COLO829 (cell line): ENCODE data around the gene ANKRD10.

ENCODE experiments used
- DNase-seq: peaks from one replicate; pipeline ENCODE4 v3.0.0; 2012; ENCODE audit warnings: low spot score

ANKRD10 gene

DNA sequence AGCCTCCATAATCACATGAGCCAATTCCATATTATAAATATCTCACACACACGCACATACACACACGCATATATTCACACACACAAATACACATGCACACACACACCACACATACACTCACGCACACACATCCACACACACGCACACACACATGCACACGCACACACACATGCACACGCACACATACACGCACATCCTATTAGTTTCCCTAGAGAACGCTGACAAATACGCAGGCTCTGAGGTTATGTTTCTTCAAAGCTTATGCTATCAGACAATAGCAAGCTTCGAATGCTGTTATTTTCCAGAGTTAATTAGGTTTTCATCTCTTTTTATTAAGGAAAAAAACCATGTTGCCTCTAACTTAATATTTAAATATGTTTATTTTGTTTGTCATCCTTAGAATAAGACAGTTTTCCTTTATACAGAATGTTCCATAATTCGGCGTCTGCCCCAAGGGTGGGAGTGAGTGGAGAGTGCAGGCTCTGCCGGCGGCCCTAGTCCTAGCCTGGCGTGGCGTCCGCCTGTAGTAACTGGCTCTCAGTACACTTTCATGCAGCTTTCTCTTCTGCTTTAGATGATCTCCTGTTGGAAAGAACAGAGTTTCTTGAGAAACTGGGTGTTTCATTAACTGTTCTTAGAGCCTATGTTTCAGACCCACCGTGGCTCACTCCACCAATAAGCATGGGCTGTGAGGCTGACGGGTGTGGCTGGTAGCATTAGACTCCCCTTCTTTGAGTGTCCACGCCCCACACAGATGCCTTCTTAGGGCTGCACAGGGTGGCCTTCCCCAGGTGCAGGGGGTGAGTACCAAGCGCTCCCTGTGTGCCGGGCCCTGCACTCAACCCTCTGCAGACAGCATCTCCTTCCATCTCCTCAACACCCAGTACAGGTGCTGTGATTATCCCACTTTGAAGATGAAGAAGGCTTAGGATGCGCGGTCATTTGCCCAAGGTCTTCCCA, 30.4 kb upstream of the ANKRD10 start:
- no peak for DNase-seq

DNA sequence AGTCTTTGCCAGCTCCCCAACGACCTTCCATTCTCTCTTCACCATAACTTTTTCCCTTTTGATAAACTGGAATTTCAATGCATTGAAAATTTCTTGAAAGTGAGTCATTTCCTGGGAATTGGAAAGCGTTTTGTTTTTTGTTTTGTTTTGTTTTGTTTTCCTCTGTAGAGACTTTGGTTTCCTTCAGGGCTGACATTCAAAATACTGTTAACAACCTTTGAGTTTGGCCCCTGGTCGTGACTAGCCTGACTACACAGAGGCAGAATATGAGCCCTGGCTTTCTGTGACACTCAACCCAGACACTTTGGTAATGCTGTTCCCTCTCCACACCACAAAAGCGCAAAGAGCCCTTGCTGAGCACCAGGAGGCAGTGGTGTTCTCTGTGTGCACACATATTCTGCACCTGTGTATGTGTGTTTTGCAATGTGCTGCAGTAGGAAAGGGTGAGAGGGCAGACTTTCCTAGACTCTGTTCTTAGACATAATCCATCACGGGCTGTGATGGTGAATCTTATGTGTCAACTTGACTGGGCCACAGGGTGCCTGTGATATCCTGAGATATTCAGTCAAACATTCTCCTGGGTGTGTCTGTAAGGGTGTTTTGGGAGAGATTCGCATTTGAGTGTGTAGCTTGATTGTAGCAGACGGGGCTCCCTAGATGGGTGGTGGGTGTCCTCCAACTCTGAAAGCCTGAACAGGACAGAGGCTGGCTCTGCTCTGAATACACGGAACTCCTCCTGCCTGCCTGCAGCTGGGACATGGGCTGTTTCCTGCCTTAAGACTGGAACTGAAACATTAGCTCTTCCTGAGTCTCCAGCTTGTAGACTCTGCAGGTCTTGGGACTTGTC, 29.5 kb upstream of the ANKRD10 start:
- peak; percentile 74 for DNase-seq

DNA sequence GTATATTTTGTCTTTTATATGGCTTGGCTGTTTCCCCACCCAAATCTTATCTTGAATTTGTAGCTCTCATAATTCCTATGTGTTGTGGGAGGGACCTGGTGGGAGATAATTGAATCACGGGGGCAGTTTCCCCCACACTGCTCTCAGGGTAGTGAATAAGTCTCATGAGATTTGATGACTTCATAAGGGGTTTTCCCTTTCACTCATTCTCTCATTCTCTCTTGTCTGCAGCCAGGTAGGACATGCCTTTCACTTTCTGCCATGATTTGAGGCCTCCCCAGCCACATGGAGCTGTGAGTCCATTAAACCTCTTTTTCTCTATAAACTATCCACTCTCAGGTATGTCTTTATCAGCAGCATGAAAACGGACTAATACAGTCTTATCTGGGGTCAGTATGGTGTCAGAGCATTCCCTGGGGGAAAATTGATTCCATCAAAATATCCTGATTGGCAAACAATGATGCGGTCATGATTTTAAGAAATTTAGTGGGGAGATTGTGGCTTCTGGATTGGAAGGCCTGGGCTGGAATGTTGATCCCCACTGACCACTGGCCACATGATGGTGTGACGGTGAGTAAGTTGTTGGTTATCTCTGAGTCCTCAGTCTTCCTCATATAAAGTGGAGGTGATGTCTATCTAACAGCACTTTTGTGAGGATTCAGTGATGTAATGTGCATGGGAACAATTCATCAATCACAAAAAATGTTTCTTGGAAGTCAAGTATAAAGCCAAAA, 27.5 kb upstream of the ANKRD10 start:
- no peak for DNase-seq

DNA sequence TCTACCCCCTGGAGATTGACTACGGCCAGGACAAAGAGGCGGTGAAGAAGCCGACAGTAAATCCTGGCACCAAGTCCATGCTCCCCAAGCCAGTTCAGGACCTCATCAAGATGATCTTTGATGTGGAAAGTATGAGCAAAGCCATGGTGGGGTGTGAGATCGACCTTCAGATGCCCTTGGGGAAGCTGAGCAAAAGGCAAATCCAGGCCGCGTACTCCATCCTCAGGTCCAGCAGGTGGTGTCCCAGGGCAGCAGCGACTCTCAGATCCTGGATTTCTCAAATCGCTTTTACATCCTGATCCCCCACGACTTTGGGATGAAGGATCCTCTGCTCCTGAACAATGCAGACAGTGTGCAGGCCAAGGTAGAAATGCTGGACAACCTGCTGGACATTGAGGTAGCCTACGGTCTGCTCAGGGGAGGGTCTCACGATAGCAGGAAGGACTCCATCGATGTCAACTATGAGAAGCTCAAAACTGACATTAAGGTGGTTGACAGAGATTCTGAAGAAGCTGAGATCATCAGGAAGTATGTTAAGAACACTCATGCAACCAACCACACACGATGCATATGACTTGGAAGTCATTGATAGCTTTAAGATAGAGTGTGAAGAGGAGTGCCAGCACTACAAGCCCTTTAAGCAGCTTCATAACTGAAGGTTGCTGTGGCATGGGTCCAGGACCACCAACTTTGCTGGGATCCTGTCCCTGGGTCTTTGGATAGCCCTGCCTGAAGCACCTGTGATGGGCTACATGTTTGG, 24.0 kb upstream of the ANKRD10 start:
- no peak for DNase-seq

DNA sequence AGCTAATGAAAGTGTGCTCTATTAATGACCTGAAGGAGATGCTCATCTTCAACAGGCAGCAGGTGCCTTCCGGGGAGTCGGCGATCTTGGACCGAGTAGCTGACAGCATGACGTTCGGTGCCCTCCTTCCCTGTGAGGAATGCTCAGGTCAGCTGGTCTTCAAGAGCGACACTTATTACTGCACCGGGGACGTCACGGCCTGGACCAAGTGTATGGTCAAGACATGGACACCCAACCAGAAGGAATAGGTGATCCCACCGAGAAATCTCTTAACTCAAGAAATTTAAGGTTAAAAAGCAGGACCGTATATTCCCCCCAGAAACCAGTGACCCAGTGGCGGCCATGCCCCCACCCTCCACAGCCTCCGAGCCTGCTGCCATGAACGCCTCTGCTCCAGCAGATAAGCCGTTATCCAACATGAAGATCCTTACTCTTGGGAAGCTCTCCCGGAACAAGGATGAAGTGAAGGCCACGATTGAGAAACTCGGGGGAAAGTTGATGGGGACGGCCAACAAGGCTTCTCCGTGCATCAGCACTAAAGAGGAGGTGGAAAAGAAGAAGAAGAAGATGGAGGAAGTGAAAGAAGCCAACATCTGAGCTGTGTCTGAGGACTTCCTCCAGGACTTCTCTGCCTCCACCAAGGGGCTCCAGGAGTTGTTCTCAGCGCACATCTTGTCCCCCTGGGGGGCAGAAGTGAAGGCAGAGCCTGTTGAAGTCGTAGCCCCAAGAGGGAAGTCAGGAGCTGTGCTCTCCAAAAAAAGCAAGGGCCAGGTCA, 22.8 kb upstream of the ANKRD10 start:
- no peak for DNase-seq

DNA sequence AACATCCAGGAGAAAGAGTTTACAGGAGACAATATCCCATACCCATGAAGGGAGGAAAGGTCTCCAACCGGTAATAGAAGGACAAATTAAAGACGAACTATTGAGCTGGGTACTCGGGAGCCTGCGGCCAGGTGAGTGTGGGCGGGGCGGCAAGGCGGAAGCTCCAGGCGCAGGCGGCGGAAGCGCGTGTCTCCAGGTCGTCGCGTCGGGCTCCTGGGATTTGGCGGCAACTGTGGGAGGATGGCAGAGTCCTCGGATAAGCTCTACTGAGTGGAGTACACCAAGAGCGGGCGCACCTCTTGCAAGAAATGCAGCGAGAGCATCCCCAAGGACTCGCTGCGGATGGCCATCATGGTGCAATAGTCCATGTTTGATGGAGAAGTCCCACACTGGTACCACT, 21.6 kb upstream of the ANKRD10 start:
- DNase-seq = no peak

DNA sequence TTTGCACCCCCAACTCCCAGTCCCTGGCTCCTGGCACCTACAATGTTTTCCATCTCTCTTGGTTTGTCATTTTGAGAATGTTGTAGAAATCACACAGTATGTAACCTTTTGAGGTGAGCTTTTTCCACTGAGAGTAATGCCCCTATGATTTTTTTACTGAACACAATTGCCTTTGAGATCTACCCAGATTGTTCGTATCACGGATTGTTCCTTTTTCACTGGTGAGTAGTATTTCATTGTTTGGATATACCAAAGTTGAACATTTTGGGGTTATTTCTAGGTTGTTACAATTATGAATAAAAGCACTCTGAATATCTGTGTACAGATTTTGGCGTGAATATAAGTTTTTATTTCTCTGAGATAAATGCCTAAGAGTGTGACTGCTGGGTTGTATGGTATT, 17.7 kb upstream of the ANKRD10 start:
- no peak for DNase-seq

DNA sequence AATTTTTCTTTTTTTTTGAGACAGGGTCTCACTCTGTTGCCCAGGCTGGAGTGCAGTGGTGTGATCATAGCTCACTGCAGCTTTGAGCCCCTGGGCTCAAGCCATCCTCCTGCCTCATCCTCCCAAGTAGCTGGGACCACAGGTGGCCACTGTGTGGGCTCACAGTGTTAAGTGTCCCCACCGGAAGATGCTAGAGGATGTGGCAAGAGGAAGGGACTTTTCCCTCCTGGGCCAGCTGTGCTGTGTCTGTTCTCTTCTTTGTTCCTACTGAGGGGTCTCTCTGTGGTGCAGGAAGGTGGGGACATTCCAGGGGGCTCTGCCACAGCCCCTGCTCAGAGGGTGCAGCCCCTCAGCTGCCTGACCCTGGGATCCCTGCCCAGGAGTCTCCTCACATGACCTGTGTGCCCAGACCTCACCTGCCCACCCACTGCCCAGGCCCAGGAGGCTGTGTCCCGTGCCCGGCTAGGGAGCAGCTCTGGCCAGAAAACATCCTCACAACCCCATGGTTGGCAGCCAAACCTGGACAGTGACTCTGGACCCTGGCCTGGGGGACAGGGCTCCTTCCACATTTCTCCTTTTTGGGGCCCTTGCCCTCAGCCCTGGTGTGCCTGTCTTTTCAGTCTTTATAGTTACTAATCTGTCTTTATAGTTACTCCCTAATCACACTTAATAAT, 14.4 kb upstream of the ANKRD10 start:
- DNase-seq = no peak

DNA sequence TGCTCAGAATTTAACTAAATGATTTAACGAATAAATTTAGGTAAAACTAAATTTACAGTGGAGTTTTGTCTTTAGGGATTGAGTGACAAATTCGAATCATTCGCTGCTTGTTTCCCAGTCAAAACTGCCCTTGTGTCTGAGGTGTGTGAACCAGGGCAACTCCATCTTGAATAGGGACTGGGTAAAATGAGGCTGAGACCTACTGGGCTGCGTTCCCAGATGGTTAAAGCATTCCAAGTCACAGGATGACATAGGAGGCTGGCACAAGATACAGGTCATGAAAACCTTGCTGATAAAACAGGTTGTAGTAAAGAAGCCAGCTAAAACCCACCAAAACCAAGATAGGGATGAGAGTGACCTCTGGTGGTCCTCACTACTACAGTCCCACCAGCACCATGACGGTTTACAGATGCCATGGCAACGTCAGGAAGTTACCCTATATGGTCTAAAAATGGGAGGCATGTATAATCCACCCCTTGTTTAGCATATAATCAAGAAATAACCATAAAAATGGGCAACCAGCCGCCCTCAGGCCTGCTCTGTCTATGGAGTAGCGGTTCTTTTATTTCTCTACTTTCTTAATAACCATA, 10.2 kb upstream of the ANKRD10 start:
- DNase-seq = no peak

DNA sequence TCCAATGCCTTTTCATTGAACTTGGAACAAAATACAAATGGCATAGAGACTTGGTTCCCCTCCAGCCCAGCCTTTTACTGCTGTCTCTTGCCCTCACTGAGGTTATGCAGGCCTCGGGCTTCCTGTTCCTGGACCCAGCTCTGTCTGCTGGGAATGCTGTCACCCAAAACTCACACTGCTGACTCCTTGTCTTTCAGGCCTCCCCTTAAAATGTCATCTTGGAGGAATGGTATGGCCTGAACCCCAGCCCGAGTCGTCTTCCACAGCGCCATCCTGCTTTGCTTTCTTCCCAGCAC, 9.7 kb upstream of the ANKRD10 start:
- DNase-seq = no peak

DNA sequence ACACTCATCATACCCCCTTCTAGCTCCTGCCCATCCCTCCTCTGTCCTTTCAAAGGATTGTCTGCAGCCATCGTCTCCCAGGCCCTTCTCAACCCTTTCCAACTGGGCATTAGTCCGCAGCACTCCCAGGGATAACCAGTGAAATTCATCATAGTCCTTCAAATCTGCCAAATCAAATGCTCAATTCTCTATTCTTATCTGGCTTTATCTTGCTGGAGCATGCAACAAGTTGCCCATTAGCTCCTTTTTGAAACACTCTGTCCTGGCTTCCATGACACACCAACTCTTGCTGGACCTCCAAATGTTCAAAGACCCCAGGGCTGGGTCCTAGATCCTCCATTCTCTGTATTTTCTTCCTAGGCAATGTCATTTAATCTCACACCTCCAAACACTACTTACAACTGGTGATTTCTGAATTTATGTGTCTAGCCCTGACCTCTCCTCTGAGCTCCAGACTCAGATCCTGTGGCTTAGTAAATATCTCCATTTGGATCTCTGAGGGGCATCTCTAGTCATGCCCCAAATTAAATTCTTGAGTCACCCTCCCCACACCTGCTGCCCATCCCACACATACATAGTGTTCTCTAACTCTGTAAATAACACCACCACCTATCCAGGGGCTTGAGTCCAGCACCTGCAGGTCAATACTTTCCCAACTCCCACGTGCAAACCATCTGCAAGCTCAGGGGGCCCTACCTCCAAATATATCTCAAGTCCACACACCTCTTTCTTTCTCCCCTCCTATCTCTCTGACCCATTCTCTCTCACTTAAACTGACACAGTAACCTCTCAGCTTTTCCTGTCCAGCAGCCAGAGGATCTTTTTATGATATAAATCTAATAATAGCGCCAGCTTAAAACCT, 9.1 kb upstream of the ANKRD10 start:
- no peak for DNase-seq

DNA sequence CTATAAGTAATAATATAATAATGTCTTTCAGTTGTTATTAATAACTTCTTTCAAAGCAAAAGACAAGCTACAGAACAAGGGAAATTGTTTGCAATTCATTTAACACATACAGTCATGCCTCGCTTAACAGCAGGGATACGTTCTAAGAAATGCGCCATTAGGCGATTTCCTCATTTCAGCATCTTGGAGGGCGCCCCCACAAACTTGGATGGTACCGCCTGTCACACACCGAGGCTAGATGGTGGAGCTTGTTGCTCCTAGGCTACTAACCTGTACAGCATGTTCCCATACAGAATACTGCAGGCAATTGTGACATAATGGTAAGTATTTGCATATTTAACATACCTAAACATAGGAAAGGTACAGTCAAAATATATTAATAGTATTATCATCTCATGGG, 8.2 kb upstream of the ANKRD10 start:
- no peak for DNase-seq

DNA sequence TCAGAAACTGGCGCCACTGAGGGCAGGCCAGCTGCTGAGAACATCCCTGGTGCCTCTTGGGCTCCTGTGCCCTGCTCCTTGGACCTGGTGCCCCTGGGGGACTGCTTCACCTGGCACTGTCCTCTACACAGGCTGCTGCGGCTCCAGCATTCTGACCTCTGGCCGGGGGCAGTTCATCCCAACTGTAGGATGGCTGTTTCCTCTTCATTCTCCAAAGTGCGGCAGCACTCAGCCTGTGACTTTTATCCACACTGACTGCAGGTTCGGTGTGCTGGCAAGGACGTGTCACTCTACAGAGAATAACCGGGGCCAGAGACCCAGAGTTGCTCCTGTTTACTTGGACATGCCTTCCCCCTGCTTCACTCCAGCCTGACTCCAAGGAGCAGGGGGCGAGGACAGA, 7.6 kb upstream of the ANKRD10 start:
- no peak for DNase-seq

DNA sequence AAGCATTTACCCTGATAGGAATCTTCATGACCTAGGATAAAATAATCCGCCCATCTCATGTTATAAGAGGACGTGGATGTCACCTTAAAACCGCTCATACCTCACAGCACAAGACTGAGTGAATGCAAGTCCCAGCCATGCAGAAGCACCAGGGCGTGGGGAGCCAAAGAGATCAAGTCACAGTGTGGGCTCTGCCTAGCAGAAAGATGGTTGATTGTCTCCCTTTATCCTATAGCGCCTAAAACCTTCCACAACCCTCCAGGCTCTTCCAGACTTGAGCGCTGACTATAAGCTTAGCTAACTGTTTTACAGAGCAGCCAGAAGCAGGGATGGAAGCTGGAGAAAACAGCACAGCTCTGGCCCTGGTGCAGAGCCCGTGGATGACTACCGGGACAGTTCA, 6.8 kb upstream of the ANKRD10 start:
- DNase-seq = no peak

DNA sequence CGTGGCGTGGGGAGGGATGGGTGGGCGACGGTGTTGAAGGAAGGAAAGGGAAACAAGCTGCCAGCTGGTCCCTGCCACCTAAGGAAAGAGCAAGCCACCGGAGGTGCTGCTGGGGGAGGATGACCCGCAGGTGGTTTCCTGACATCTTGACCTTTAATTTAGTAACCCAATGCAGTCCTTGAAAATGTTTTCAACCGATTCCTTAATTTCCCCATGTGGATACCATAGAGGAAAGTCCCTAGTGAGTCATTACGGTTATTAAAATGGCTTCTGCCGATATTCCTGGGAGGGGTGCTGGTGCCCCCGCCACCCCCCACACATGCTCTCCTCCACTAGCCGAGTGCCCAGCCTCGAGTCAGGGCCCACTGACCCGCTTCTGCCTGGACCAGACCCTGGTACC, 6.3 kb upstream of the ANKRD10 start:
- no peak for DNase-seq

DNA sequence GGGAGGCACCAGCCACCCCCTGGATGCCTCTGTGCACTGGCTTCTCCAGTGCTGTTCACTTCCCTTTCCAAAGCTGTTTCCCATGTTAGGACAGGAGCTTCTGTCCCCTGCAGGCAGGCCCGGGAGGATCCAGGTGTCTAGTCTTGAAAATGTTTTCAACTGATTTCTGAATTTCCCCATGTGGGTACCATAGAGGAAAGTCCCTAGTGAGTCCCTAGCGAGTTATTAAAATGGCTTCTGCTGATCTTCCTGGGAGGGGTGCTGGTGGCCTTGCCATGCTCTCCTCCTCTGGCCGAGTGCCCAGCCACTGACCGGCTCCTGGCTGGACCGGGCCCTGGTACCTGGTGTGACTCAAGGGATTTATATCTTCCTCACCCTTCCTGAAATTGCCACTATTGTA, 5.2 kb upstream of the ANKRD10 start:
- no peak for DNase-seq

DNA sequence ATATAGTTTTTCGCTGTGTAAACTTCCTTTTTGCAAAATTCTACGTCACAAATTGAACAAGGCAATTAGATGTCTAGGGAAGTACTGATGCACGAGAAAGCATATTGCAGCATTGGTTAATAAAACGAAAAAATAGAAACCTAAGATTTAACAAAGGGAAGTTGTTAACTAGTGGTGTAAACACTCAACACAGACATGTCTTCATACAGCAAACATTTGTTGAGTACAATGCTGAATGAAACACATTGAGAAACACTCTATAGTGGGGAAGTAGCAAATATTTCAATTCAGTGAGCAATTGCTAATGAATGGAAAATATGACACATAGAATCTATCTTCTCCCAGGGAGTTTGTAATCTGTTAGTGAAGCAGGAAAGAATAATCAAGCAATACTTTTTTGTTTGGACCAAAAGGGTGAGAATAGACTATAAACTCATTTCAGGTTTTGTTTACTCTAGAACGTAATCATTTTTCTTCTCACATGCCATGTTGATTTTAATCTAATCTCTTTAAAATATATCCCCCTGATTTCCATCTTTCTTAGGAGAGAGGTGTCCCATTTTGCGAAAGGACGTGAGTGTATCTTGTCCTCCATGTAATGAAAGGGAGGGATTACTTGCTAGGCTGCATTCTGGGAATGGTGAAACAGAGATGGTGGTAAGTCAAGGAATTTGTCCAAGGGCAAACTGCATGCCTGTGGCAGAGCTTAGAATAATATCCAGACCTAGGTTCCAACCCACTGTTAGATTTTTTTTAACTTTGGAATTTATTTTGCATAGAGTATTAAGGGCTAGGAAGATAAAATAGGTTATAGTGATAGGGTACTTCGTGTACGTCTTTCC, 1.7 kb upstream of the ANKRD10 start:
- DNase-seq = peak; percentile 96

DNA sequence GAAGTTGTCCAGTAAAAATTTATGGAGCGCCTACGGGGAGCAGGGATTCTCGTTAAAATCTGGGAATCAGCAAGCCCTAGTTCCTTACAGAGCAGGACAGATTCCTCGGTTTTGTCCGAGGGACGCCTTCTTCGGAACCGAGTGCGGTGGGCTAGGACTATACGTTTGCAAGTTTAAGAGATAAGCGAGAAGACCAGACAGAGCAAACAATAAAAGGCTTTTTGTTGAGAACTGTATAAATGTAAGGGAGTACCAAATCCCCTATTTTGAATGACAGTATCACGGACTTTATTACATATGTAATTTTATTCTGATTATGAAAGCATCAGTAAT, 971 bp upstream of the ANKRD10 start:
- DNase-seq = peak; percentile 31
